ENCODE data around the gene SP100.

The SP100 gene

GRCh38 chr2:230429513-230429912, 13.5 kb downstream of the SP100 start:
- no peak for TF ChIP-seq POLR2AphosphoS5 (IDR thresholded peaks at IDR 0.05; ENCODE audit: low read depth, low read length)

- no peak for TF ChIP-seq FOXP2 (optimal IDR thresholded peaks at IDR 0.05; ENCODE audit: borderline replicate concordance, extremely low read depth, extremely low read length, insufficient read depth)
- no peak for TF ChIP-seq REST (IDR thresholded peaks at IDR 0.05; ENCODE audit: insufficient read depth in 1 of 2, low read depth in 2 of 2, low read length in 2 of 2)
- TF ChIP-seq SIN3A (IDR thresholded peaks at IDR 0.05; ENCODE audit: borderline replicate concordance, insufficient read depth, low read length) = no peak
Measured at GRCh38 chr2:230430957-230431910, 15.2 kb downstream of the SP100 start.

- TF ChIP-seq REST (IDR thresholded peaks at IDR 0.05; ENCODE audit: insufficient read depth in 1 of 2, low read depth in 2 of 2, low read length in 2 of 2) (no peak), TAF1 (IDR thresholded peaks at IDR 0.05; ENCODE audit: borderline replicate concordance, insufficient read depth, low read length) (no peak), POLR2AphosphoS5 (IDR thresholded peaks at IDR 0.05; ENCODE audit: low read depth, low read length) (no peak), FOXP2 (optimal IDR thresholded peaks at IDR 0.05; ENCODE audit: borderline replicate concordance, extremely low read depth, extremely low read length, insufficient read depth) (no peak), SIN3A (IDR thresholded peaks at IDR 0.05; ENCODE audit: borderline replicate concordance, insufficient read depth, low read length) (no peak)
Measured at GRCh38 chr2:230434677-230435324, 18.8 kb downstream of the SP100 start.

- TF ChIP-seq TAF1 (IDR thresholded peaks at IDR 0.05; ENCODE audit: borderline replicate concordance, insufficient read depth, low read length) = no peak
- no peak for TF ChIP-seq SIN3A (IDR thresholded peaks at IDR 0.05; ENCODE audit: borderline replicate concordance, insufficient read depth, low read length)
- no peak for TF ChIP-seq POLR2AphosphoS5 (IDR thresholded peaks at IDR 0.05; ENCODE audit: low read depth, low read length)
- TF ChIP-seq FOXP2 (optimal IDR thresholded peaks at IDR 0.05; ENCODE audit: borderline replicate concordance, extremely low read depth, extremely low read length, insufficient read depth) = no peak
- no peak for TF ChIP-seq REST (IDR thresholded peaks at IDR 0.05; ENCODE audit: insufficient read depth in 1 of 2, low read depth in 2 of 2, low read length in 2 of 2)
Measured at GRCh38 chr2:230435431-230435830, 19.4 kb downstream of the SP100 start.

GRCh38 chr2:230439590-230439989, 23.6 kb downstream of the SP100 start:
- no peak for TF ChIP-seq REST (IDR thresholded peaks at IDR 0.05; ENCODE audit: insufficient read depth in 1 of 2, low read depth in 2 of 2, low read length in 2 of 2)
